ENCODE measurements around the gene TYMP.

DNA sequence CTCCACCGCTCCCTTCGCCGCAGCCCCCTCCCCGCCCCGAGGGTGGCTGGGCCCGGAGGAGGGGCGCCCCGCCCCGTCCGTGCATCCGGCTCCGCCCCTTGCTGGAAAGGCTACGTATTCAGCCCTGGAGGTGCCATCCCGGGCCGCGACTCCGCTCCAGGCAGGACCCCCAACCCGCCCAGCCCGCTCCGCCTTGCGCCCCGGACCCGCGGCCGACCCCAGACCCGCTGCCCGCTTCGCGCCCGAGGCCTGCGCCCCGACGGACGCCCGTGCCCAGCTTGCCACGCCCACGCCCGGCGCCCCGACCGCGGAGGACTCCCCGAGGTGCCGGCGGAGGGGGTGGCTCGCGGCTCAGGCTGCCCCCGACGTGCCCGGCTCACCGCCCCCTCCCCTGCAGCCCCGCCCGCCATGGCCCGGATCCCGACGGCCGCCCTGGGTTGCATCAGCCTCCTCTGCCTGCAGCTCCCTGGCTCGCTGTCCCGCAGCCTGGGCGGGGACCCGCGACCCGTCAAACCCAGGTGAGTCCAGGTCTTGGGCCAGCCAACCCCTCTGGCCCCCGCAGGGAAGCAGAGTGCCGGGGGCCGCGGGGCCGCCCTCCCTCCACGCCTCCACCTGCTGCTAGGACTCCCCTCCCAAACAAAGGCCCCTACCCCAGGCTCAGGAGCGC, 48.2 kb downstream of the TYMP start, which contains the start of gene ADM2:
- TF ChIP-seq, protein P1, sequence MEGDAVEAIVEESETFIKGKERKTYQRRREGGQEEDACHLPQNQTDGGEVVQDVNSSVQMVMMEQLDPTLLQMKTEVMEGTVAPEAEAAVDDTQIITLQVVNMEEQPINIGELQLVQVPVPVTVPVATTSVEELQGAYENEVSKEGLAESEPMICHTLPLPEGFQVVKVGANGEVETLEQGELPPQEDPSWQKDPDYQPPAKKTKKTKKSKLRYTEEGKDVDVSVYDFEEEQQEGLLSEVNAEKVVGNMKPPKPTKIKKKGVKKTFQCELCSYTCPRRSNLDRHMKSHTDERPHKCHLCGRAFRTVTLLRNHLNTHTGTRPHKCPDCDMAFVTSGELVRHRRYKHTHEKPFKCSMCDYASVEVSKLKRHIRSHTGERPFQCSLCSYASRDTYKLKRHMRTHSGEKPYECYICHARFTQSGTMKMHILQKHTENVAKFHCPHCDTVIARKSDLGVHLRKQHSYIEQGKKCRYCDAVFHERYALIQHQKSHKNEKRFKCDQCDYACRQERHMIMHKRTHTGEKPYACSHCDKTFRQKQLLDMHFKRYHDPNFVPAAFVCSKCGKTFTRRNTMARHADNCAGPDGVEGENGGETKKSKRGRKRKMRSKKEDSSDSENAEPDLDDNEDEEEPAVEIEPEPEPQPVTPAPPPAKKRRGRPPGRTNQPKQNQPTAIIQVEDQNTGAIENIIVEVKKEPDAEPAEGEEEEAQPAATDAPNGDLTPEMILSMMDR (IDR thresholded peaks at IDR 0.05; ENCODE audit: low read length) = no peak
- TF ChIP-seq EZH2 (IDR thresholded peaks at IDR 0.05; ENCODE audit: borderline replicate concordance, low read length) = no peak

Measured in OCI-LY1 (cell line).